Measurements from ENCODE around the gene TMEM150A. TPM values are rescaled to one million over a fixed set of nuclear protein-coding genes. Genes with fewer than 3 reads are reported as not detected.
A peak's percentile ranks its signal among the peaks of the same experiment; 100 is the strongest.

TMEM150A gene
- total RNA-seq, 1 donor from 2014 or later = 18.1 TPM

GRCh38 chr2:85597241-85597640, 5.3 kb downstream of the TMEM150A start:
- Mint-ChIP-seq H3K27ac (ENCODE audit: unreplicated experiment) (no peak overlapping the region), H3K4me3 (ENCODE audit: unreplicated experiment) (peak overlapping the region; percentile 100), H3K36me3 (ENCODE audit: unreplicated experiment) (no peaks in the 10 kb centered on the region), H3K27me3 (ENCODE audit: unreplicated experiment) (peaks cover 15% of the 10 kb centered on the region), H3K4me1 (ENCODE audit: low read depth, unreplicated experiment) (peaks cover 2% of the 10 kb centered on the region), H3K9me3 (ENCODE audit: unreplicated experiment) (peaks cover 7% of the 10 kb centered on the region)
- TF ChIP-seq CTCF (IDR thresholded peaks at IDR 0.05; ENCODE audit: partially characterized antibody, unreplicated experiment) = no peak
- no peak for DNase-seq

- H3K9me3 Mint-ChIP-seq (ENCODE audit: unreplicated experiment) = peaks cover 7% of the 10 kb centered on the region
- peaks cover 13% of the 10 kb centered on the region for H3K27me3 Mint-ChIP-seq (ENCODE audit: unreplicated experiment)
- H3K36me3 Mint-ChIP-seq (ENCODE audit: unreplicated experiment) = no peaks in the 10 kb centered on the region
- H3K4me1 Mint-ChIP-seq (ENCODE audit: low read depth, unreplicated experiment) = peaks cover 2% of the 10 kb centered on the region
- peak overlapping the region; percentile 100 for H3K4me3 Mint-ChIP-seq (ENCODE audit: unreplicated experiment)
- no peak for DNase-seq
- H3K27ac Mint-ChIP-seq (ENCODE audit: unreplicated experiment) = no peak overlapping the region
- TF ChIP-seq CTCF (IDR thresholded peaks at IDR 0.05; ENCODE audit: partially characterized antibody, unreplicated experiment) = no peak
Measured at GRCh38 chr2:85596486-85597143, 5.9 kb downstream of the TMEM150A start.

GRCh38 chr2:85596026-85596333, 6.5 kb downstream of the TMEM150A start:
- no peak for DNase-seq
- TF ChIP-seq CTCF (IDR thresholded peaks at IDR 0.05; ENCODE audit: partially characterized antibody, unreplicated experiment) = no peak
- Mint-ChIP-seq H3K27me3 (ENCODE audit: unreplicated experiment) (peaks cover 13% of the 10 kb centered on the region), H3K9me3 (ENCODE audit: unreplicated experiment) (peaks cover 7% of the 10 kb centered on the region), H3K36me3 (ENCODE audit: unreplicated experiment) (no peaks in the 10 kb centered on the region), H3K4me3 (ENCODE audit: unreplicated experiment) (peak overlapping the region; percentile 100), H3K27ac (ENCODE audit: unreplicated experiment) (peak overlapping the region; percentile 91), H3K4me1 (ENCODE audit: low read depth, unreplicated experiment) (peaks cover 2% of the 10 kb centered on the region)

GRCh38 chr2:85595301-85596025, 7.0 kb downstream of the TMEM150A start, which contains the start of gene RNF181:
Gene RNF181, plus strand, starts transcription at chr2:85595745. Its CDS starts 19 bp downstream, at chr2:85595764.
- Mint-ChIP-seq H3K4me3 (ENCODE audit: unreplicated experiment) (peak within 1 kb of the TSS; percentile 100), H3K9me3 (ENCODE audit: unreplicated experiment) (peaks cover 7% of the 10 kb centered on the region), H3K27me3 (ENCODE audit: unreplicated experiment) (peaks cover 15% of the 10 kb centered on the region), H3K27ac (ENCODE audit: unreplicated experiment) (peak within 1 kb of the TSS; percentile 91), H3K4me1 (ENCODE audit: low read depth, unreplicated experiment) (peaks cover 2% of the 10 kb centered on the region), H3K36me3 (ENCODE audit: unreplicated experiment) (no peaks in the 10 kb centered on the region)
- TF ChIP-seq CTCF (IDR thresholded peaks at IDR 0.05; ENCODE audit: partially characterized antibody, unreplicated experiment) = no peak
- DNase-seq = peak; percentile 90

GRCh38 chr2:85594715-85595300, 7.7 kb downstream of the TMEM150A start:
- TF ChIP-seq CTCF (IDR thresholded peaks at IDR 0.05; ENCODE audit: partially characterized antibody, unreplicated experiment) = no peak
- peak overlapping the region; percentile 91 for H3K27ac Mint-ChIP-seq (ENCODE audit: unreplicated experiment)
- DNase-seq = no peak
- H3K36me3 Mint-ChIP-seq (ENCODE audit: unreplicated experiment) = no peaks in the 10 kb centered on the region
- peaks cover 4% of the 10 kb centered on the region for H3K4me1 Mint-ChIP-seq (ENCODE audit: low read depth, unreplicated experiment)
- H3K4me3 Mint-ChIP-seq (ENCODE audit: unreplicated experiment) = peak overlapping the region; percentile 100
- H3K27me3 Mint-ChIP-seq (ENCODE audit: unreplicated experiment) = peaks cover 15% of the 10 kb centered on the region
- peaks cover 9% of the 10 kb centered on the region for H3K9me3 Mint-ChIP-seq (ENCODE audit: unreplicated experiment)
